Lung (tissue), 12 donors: ENCODE results near the gene CCN5. TPM values are rescaled to one million over a fixed set of nuclear protein-coding genes. Genes with fewer than 3 reads are reported as not detected.

Experiments
- ATAC-seq: fragments of 200-7000 bp; cut with Tn5 transposase; one replicate; pipeline ENCODE4 v1.9.1; 2020; ENCODE audit warnings: moderate number of reproducible peaks; ENCODE audit not compliant: insufficient read depth, low FRiP score
- DNase-seq, 3 donors: peaks; one replicate each; pipeline ENCODE4 v3.0.0-alpha.2; 2013 to 2017
- H3K27ac ChIP-seq, 2 donors: one replicate each; pipeline ENCODE4 v1.5.1; 2013; ENCODE audit warnings: mild to moderate bottlenecking in 2 of 2, moderate library complexity in 2 of 2, control low read depth in 1 of 2, inconsistent platforms in 1 of 2, low read depth in 1 of 2, low read length in 1 of 2
- H3K27me3 ChIP-seq, 3 donors: one replicate each; pipeline ENCODE4 v1.5.1; 2013; ENCODE audit warnings: low read length in 2 of 3; ENCODE audit not compliant: control insufficient read depth in 3 of 3, insufficient read depth in 3 of 3
- H3K36me3 ChIP-seq, 4 donors: one replicate each; pipeline ENCODE4 v1.5.1; 2013; ENCODE audit warnings: low read length in 4 of 4, mild to moderate bottlenecking in 1 of 4, moderate library complexity in 1 of 4; ENCODE audit not compliant: control insufficient read depth in 4 of 4, insufficient read depth in 4 of 4
- H3K4me1 ChIP-seq, 5 donors: one replicate each; pipeline ENCODE4 v1.5.1; 2013; ENCODE audit warnings: low read length in 5 of 5, mild to moderate bottlenecking in 2 of 5, moderate library complexity in 1 of 5; ENCODE audit not compliant: control insufficient read depth in 5 of 5, insufficient read depth in 5 of 5
- H3K4me3 ChIP-seq: one replicate; pipeline ENCODE4 v1.5.1; 2013; ENCODE audit warnings: mild to moderate bottlenecking, control low read depth, moderate library complexity
- H3K9ac ChIP-seq, 2 donors: one replicate each; pipeline ENCODE4 v1.5.1; 2013; ENCODE audit warnings: low read length in 2 of 2, control low read depth in 1 of 2; ENCODE audit not compliant: insufficient read depth in 1 of 2
- H3K9me3 ChIP-seq, 4 donors: one replicate each; pipeline ENCODE4 v1.5.1; 2013; ENCODE audit warnings: low read length in 3 of 4, mild to moderate bottlenecking in 1 of 4, moderate library complexity in 1 of 4; ENCODE audit not compliant: control insufficient read depth in 4 of 4, insufficient read depth in 3 of 4
- WGBS, 2 donors: extraction: QIAGEN DNeasy Blood & Tissue Kit; methylation state at CpG; one replicate each; pipeline ENCODE4 v1.1.7; 2013; 5-methylcytosine and 5-hydroxymethylcytosine counted together
- polyA plus RNA-seq, 2 donors: library from polyadenylated mRNA; stranded (reverse); fragments of 200-250 nt; gene quantifications; one replicate each; pipeline ENCODE4 v1.2.1, GENCODE V29; 2013
- total RNA-seq, 2 donors: library from RNA; depleted of rRNA in 1 of 2; stranded (reverse); fragments of >200 nt in 1 of 2; gene quantifications; one replicate each; pipeline ENCODE4 v1.2.1, GENCODE V29; 2014 to 2021
- TF ChIP-seq, protein P1 (sequence below): IDR thresholded peaks from 2 replicates; pipeline ENCODE4 v1.5.1; 2012; ENCODE audit warnings: mild to moderate bottlenecking; ENCODE audit errors: control extremely low read depth, extremely low read depth
- donor health status: control.
- donor health status: control.
- donor health status: Bipolar disorder and iron deficiency.
- donor health status: healthy.
- donor health status: DM: yes; HTN: yes; CAD: no.

Gene CCN5
- total and polyA plus RNA-seq, 4 donors, result 0.23 to 92.1 (median 34.4) TPM

- Histone ChIP-seq H3K4me1 (peaks cover 0 to 6% (median 0%) of the 10 kb centered on the region in 5 donors), H3K4me3 (peak overlapping the region; percentile 24), H3K9ac (no peak overlapping the region), H3K9me3 (peaks cover 0 to 3% (median 0%) of the 10 kb centered on the region in 4 donors), H3K27me3 (peaks cover 0 to 20% (median 17%) of the 10 kb centered on the region in 3 donors), H3K36me3 (no peaks in the 10 kb centered on the region), H3K27ac (no peak overlapping the region)
- WGBS, 2 donors, result 29 to 35% methylated on average over 12 of the region's 12 CpGs
- ATAC-seq (no peak), DNase-seq (peak in 2 of 3 donors; percentile 31 to 41)
- TF ChIP-seq, protein P1, sequence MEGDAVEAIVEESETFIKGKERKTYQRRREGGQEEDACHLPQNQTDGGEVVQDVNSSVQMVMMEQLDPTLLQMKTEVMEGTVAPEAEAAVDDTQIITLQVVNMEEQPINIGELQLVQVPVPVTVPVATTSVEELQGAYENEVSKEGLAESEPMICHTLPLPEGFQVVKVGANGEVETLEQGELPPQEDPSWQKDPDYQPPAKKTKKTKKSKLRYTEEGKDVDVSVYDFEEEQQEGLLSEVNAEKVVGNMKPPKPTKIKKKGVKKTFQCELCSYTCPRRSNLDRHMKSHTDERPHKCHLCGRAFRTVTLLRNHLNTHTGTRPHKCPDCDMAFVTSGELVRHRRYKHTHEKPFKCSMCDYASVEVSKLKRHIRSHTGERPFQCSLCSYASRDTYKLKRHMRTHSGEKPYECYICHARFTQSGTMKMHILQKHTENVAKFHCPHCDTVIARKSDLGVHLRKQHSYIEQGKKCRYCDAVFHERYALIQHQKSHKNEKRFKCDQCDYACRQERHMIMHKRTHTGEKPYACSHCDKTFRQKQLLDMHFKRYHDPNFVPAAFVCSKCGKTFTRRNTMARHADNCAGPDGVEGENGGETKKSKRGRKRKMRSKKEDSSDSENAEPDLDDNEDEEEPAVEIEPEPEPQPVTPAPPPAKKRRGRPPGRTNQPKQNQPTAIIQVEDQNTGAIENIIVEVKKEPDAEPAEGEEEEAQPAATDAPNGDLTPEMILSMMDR, result no peak
Observed at GRCh38 chr20:44746367-44747165, 31.4 kb downstream of the CCN5 start.

GRCh38 chr20:44747166-44748004, 32.2 kb downstream of the CCN5 start:
- H3K36me3 ChIP-seq, result no peaks in the 10 kb centered on the region
- peak; percentile 85 to 89 (median 86) for DNase-seq
- peaks cover 0 to 6% (median 0%) of the 10 kb centered on the region in 5 donors for H3K4me1 ChIP-seq
- 11 to 14% methylated on average over 5 of the region's 5 CpGs for WGBS, 2 donors
- no peak overlapping the region for H3K9ac ChIP-seq
- no peak overlapping the region for H3K4me3 ChIP-seq
- peaks cover 0 to 3% (median 0%) of the 10 kb centered on the region in 4 donors for H3K9me3 ChIP-seq
- ATAC-seq, result peak; percentile 59
- peak overlapping the region in 1 of 2 donors; percentile 44 for H3K27ac ChIP-seq
- TF ChIP-seq, protein P1, result peak; percentile 52
- peaks cover 0 to 20% (median 17%) of the 10 kb centered on the region in 3 donors for H3K27me3 ChIP-seq

GRCh38 chr20:44748005-44748370, 32.8 kb downstream of the CCN5 start:
- TF ChIP-seq, protein P1, result no peak
- no peaks in the 10 kb centered on the region for H3K36me3 ChIP-seq
- DNase-seq, result peak; percentile 43 to 70 (median 70)
- no peak overlapping the region for H3K4me3 ChIP-seq
- H3K4me1 ChIP-seq, result peaks cover 0 to 6% (median 0%) of the 10 kb centered on the region in 5 donors
- H3K27ac ChIP-seq, result no peak overlapping the region
- 87 to 94% methylated on average over 3 of the region's 3 CpGs for WGBS, 2 donors
- no peak overlapping the region for H3K9ac ChIP-seq
- H3K9me3 ChIP-seq, result peaks cover 0 to 3% (median 0%) of the 10 kb centered on the region in 4 donors
- H3K27me3 ChIP-seq, result peaks cover 0 to 20% (median 17%) of the 10 kb centered on the region in 3 donors
- no peak for ATAC-seq
